Caki2 (cell line): ENCODE data around the gene GTF2F2. TPM values are rescaled to one million over a fixed set of nuclear protein-coding genes. Genes with fewer than 3 reads are reported as not detected.

ENCODE experiments used
- DNase-seq: peaks from one replicate; pipeline ENCODE4 v3.0.0-alpha.2; 2015; ENCODE audit warnings: low read depth
- in situ Hi-C: cut with HindIII; loops from 2 replicates; pipeline ENCODE4 v1.10.0; 2016; ENCODE audit warnings: low sequenced_read_pairs, low pct_unique_long_range_greater_than_20kb, mixed read lengths
- total RNA-seq: library from RNA; depleted of rRNA; stranded (reverse); fragments of >200 nt; shearing (Covaris generic); gene quantifications from 2 replicates; pipeline ENCODE4 v1.2.3, GENCODE V29; 2014; ENCODE audit warnings: low replicate concordance

The GTF2F2 gene
- total RNA-seq, 1 experiment from 2014 or later = 17.3 TPM

DNA sequence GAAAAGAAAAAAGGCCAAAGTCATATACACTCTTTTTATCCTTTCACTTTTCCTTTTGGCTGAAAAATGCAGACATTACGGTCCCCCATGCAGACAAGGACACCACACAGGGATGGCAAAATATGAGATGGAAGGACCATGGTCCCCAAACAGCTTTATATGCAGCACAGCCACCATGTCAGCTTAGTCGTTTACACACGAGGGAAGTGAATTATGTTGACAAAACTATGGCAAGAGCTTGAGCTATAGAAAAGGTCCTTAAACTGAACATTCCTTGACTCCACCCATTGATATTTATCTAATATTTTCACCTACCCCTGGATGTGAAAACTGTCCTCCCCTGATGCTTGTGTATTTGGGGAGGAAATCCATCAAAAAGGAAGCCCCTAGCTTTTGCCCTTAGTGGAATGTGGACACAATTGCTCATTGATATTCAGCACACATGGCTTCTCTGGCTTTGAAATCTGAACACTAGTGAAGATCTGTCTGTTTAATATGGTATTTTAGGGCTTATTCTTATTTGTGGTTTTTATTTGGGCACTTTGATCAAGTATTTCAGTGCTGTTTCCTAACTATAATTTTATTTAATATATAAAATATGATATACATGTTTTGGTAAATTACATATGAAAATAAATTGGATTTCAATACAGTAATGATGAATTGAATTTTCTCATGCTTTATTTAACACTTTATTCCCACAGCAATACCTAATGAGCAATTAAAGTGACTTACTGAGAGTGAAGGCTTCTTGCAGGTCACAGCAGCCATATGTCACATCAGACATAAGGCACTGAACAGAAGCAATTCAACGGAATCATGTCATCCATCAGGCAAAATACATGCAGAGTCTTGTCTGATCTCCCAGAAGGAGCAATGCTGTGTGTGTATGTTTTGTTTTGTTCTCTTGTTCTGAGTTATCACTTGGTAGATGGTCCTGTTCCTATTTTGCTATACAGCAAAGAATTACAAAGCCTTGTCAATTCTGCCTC, 6.8 kb upstream of the GTF2F2 start:
- in situ Hi-C loops = no loop called here
- DNase-seq = no peak

DNA sequence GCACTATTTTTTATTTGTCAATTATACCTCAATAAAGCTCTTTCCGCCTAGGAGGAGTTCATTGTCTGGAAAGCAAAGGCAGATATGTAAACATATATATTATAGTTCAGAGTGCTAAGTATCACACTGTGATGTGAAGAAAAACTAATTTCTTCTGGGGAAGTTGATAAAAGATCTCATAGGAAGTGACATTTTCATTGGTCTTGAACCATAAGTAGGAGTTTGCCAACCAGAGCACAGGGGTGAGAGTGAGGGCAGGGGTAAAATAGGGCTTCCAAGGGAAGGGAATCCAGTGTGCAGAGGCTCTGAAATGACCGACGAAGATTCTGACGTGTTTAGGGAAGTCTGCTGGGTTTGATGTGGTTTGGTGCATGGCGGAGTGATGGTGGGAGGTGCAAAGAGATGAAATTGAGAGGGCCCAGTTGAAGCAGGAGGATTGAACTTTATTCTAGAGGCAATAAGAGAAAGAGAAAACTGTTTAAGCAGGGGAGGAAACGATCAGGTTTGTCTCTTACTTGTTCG, 780 bp upstream of the GTF2F2 start:
- in situ Hi-C loops = no loop called here
- no peak for DNase-seq

- DNase-seq = peak; percentile 21
- in situ Hi-C loops = no loop called here
Observed at GRCh38 chr13:45120967-45121831, 889 bp downstream of the GTF2F2 start.

DNA sequence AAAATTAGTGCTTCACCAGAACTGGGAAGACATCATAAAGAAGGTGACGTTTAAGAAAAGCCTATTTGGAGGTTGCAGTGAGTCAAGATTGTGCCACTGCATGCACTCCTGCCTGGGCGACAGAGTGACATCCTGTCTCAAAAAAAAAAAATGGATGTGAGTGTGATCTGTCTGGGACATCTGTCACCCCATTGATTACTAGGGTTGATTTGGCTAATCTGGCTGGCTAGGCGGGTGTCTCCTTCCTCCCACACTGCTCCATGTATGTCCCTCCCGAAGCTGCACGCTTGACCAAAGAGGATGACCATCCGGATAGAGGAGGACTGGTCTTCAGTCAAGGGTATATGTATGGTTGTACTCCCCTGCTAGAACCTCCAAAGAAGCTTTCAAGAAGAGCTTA, 2.6 kb downstream of the GTF2F2 start:
- in situ Hi-C loops = no loop called here
- no peak for DNase-seq

DNA sequence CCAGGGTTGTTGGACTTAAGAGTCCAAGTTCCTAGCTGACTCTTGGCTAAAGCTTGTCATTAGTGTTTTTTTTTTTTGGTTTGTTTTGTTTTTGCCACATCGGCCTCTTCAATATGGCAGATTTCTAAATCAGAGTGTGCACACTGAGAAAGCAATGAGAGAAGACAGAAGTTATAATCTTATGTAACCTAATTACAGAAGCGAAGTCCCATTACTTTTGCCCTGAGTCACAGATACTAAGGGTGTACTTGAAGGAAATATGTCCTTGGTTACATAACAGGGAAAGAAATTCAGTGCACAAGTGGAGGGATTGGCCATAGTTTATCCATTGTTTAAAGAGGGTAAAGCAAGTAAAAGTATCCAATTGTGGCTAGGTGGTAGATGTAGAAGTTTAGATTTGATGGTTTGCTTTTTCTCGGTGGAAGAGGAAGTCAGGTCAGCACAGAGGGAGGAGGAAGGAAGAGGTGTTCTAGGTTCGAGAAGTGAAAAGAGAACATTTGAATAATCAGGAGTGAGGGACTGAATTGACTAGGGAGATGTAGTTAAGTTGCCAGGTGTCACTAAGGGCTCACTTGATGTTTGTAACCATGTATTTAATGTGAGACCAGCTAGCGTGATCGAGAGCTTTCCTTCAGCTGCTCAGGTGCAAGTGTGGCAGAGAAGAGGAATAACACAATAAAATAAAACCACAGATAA, 12.2 kb downstream of the GTF2F2 start:
- DNase-seq = no peak
- in situ Hi-C loops = no loop called here

- DNase-seq = no peak
- in situ Hi-C loops = no loop called here
Observed at GRCh38 chr13:45133396-45134118, 13.2 kb downstream of the GTF2F2 start.

GRCh38 chr13:45136741-45137504, 16.6 kb downstream of the GTF2F2 start:
- in situ Hi-C loops = no loop called here
- DNase-seq = no peak

- DNase-seq = no peak
- in situ Hi-C loops = no loop called here
Observed at GRCh38 chr13:45137526-45137925, 17.2 kb downstream of the GTF2F2 start.

GRCh38 chr13:45138282-45138681, 18.0 kb downstream of the GTF2F2 start:
- in situ Hi-C loops = no loop called here

DNA sequence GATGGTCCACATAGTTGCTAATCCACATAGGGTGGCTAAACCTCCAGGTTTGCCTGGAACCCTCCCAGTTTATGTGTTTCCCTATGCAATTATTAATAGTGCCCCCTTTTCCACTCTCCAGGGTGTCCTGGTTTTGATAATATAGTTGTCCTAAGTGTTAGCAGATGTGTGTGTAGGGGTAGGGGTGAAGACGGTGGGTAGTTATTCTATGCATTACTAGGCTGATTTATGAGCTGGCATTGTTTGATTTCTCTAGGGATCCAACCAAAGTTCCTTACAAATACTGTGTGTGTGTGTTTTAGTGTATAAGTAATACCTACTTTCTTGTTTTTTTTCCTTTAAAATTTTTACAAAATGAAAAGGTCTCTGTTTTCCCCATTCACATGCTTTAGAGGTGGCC, 21.1 kb downstream of the GTF2F2 start:
- no peak for DNase-seq
- in situ Hi-C loops = no loop called here

More at GRCh38 chr13:45138282-45138681, 18.0 kb downstream of the GTF2F2 start:
- DNase-seq = peak; percentile 61

- in situ Hi-C loops = no loop called here
- DNase-seq = peak; percentile 72
Observed at GRCh38 chr13:45142440-45143345, 22.4 kb downstream of the GTF2F2 start.

- in situ Hi-C loops = no loop called here
- DNase-seq = no peak
Observed at GRCh38 chr13:45143346-45143751, 23.0 kb downstream of the GTF2F2 start.

DNA sequence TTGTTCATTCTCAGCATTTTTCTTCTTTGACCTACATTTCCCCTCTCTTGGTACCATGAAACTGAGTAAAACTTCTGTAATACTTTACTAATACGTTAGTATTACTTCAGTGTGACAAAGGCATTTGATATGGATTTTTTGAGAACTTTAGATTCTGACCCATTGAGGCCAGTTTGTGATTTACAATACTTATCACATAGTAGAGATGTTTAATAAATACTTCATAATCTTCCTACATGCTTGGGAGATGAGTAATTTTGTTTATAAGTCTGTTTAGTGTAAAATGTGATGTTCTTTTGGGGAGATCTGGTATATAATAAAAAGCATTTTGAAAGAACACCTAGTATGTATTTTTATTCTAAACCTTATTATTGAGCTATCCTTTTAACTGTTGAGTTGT, 29.7 kb downstream of the GTF2F2 start:
- in situ Hi-C loops = no loop called here
- DNase-seq = no peak

DNA sequence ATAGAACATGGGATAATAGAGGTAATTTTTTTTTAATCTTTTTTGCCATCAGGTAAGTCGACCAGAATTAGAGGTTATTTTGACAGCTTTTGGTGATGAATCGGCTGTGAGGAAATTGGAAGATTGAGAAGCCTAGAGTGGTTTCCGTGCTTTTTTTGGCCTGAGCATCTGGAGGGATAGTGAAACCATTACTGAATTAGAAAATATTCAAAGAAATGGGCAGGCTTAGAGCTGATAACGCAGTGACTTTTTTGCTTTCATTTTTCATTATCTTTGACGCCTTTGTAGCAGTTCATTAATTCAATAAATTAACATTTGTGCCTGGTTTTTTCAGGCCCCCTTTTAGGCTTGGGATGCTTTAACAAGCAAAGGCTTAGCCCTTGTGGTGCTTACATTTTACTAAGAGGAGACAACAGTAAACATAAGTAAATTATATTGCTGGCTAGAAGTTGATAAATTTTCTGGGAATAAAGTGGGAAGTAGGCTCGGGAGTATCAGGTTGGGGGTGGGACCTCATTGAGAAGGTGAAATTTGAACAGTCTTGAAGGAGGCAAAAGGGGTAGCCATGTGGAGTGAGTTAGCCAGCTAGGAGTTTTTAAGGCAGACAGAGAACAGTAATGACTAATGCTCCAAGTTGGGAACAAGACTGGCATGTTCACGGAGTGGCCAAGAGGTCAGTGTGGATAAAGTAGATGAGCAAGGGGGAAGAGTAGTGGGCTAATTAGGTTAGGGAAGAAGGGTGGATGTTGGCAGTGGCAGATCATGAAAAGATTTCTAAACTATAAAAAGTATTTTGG, 36.5 kb downstream of the GTF2F2 start:
- no peak for DNase-seq
- in situ Hi-C loops = no loop called here

DNA sequence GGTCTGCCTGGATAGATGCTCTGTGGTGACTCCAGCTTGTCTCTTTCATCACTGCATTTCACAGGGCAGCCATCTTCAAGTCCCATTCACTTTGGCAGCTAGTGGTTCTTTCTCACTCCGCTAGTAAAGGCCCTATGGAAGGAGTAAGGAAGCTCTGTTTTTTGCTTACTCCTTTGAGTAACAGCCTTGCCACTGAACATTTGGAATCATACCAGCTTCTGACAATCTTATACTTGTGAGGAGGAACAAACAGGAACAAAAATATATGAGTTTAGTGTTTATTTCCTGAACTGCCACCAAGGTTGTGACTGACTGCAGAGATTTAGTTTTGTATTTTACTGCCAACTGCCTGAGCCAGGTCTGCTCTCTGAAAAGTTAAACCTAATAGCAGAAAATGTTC, 41.9 kb downstream of the GTF2F2 start:
- in situ Hi-C loops = no loop called here
- DNase-seq = no peak
